BLaER1 (cell line): Measurements from ENCODE around the gene RNF43.

ENCODE experiments used
- H3K27ac ChIP-seq: shearing (Covaris generic); formaldehyde crosslinking; 2 replicates; pipeline ENCODE4 v1.8.1; 2022
- H3K27me3 ChIP-seq: shearing (Covaris generic); formaldehyde crosslinking; 2 replicates; pipeline ENCODE4 v1.8.1; 2022
- H3K36me3 ChIP-seq: shearing (Covaris generic); formaldehyde crosslinking; 2 replicates; pipeline ENCODE4 v1.8.1; 2022
- H3K4me1 ChIP-seq: shearing (Covaris generic); formaldehyde crosslinking; 2 replicates; pipeline ENCODE4 v1.8.1; 2022
- H3K4me2 ChIP-seq: shearing (Covaris generic); formaldehyde crosslinking; 2 replicates; pipeline ENCODE4 v1.8.1; 2022
- H3K4me3 ChIP-seq: shearing (Covaris generic); formaldehyde crosslinking; 2 replicates; pipeline ENCODE4 v1.8.1; 2022
- H3K9ac ChIP-seq: shearing (Covaris generic); formaldehyde crosslinking; 2 replicates; pipeline ENCODE4 v1.8.1; 2022
- H3K9me3 ChIP-seq: shearing (Covaris generic); formaldehyde crosslinking; 2 replicates; pipeline ENCODE4 v1.8.1; 2022
- H4K20me1 ChIP-seq: shearing (Covaris generic); formaldehyde crosslinking; 2 replicates; pipeline ENCODE4 v1.8.1; 2022
- Cebpa-rat ChIP-seq: shearing (Covaris generic); IDR thresholded peaks from 2 replicates; pipeline ENCODE4 v1.8.1; 2022

RNF43 gene

GRCh38 chr17:58394534-58395223 lies 22.7 kb downstream of the RNF43 start:
- H3K4me1 ChIP-seq, result peaks cover 4% of the 10 kb centered on the region; the same call in 1 of the 2 replicates
- H3K27me3 ChIP-seq, result no peaks in the 10 kb centered on the region
- TF ChIP-seq Cebpa-rat, result no peak
- no peaks in the 10 kb centered on the region for H3K9me3 ChIP-seq
- H3K36me3 ChIP-seq, result no peaks in the 10 kb centered on the region
- H4K20me1 ChIP-seq, result no peaks in the 10 kb centered on the region
- no peak overlapping the region for H3K4me2 ChIP-seq
- H3K27ac ChIP-seq, result no peak overlapping the region
- H3K4me3 ChIP-seq, result no peak overlapping the region
- H3K9ac ChIP-seq, result no peak overlapping the region

GRCh38 chr17:58391302-58391984 lies 25.9 kb downstream of the RNF43 start:
- Histone ChIP-seq H3K4me3 (no peak overlapping the region), H3K36me3 (no peaks in the 10 kb centered on the region), H3K4me1 (peaks cover 10% of the 10 kb centered on the region), H3K27me3 (no peaks in the 10 kb centered on the region), H3K9ac (no peak overlapping the region), H3K4me2 (no peak overlapping the region), H3K27ac (no peak overlapping the region), H3K9me3 (no peaks in the 10 kb centered on the region), H4K20me1 (no peaks in the 10 kb centered on the region)
- TF ChIP-seq Cebpa-rat, result no peak

- H3K27me3 ChIP-seq, result no peaks in the 10 kb centered on the region
- TF ChIP-seq Cebpa-rat, result no peak
- no peak overlapping the region for H3K27ac ChIP-seq
- H3K9me3 ChIP-seq, result no peaks in the 10 kb centered on the region
- H3K36me3 ChIP-seq, result no peaks in the 10 kb centered on the region
- H3K4me3 ChIP-seq, result no peak overlapping the region
- H3K4me1 ChIP-seq, result peaks cover 7% of the 10 kb centered on the region; the same call in 1 of the 2 replicates
- H3K9ac ChIP-seq, result no peak overlapping the region
- H4K20me1 ChIP-seq, result no peaks in the 10 kb centered on the region
- H3K4me2 ChIP-seq, result no peak overlapping the region
Observed at GRCh38 chr17:58390884-58391283, 26.4 kb downstream of the RNF43 start.

GRCh38 chr17:58388302-58389190 lies 28.8 kb downstream of the RNF43 start:
- Histone ChIP-seq H3K4me1 (peaks cover 7% of the 10 kb centered on the region; the same call in 1 of the 2 replicates), H3K4me3 (no peak overlapping the region), H3K27me3 (no peaks in the 10 kb centered on the region), H4K20me1 (no peaks in the 10 kb centered on the region), H3K4me2 (no peak overlapping the region; the same call in 1 of the 2 replicates), H3K27ac (no peak overlapping the region), H3K36me3 (no peaks in the 10 kb centered on the region), H3K9me3 (no peaks in the 10 kb centered on the region), H3K9ac (no peak overlapping the region)
- no peak for TF ChIP-seq Cebpa-rat

GRCh38 chr17:58387834-58388233 lies 29.5 kb downstream of the RNF43 start:
- no peak for TF ChIP-seq Cebpa-rat
- Histone ChIP-seq H4K20me1 (no peaks in the 10 kb centered on the region), H3K27ac (no peak overlapping the region), H3K4me2 (no peak overlapping the region), H3K4me1 (peaks cover 7% of the 10 kb centered on the region; the same call in 1 of the 2 replicates), H3K36me3 (no peaks in the 10 kb centered on the region), H3K4me3 (no peak overlapping the region), H3K9me3 (no peaks in the 10 kb centered on the region), H3K9ac (no peak overlapping the region), H3K27me3 (no peaks in the 10 kb centered on the region)

- no peak overlapping the region for H3K9ac ChIP-seq
- no peak overlapping the region for H3K4me2 ChIP-seq
- no peaks in the 10 kb centered on the region for H4K20me1 ChIP-seq
- H3K9me3 ChIP-seq, result no peaks in the 10 kb centered on the region
- no peaks in the 10 kb centered on the region for H3K36me3 ChIP-seq
- no peaks in the 10 kb centered on the region for H3K27me3 ChIP-seq
- no peak overlapping the region for H3K4me3 ChIP-seq
- peaks cover 13% of the 10 kb centered on the region for H3K4me1 ChIP-seq
- no peak overlapping the region for H3K27ac ChIP-seq
- no peak for TF ChIP-seq Cebpa-rat
Observed at GRCh38 chr17:58386708-58387107, 30.6 kb downstream of the RNF43 start.

GRCh38 chr17:58385359-58385899 lies 31.9 kb downstream of the RNF43 start:
- H3K9ac ChIP-seq, result no peak overlapping the region
- TF ChIP-seq Cebpa-rat, result no peak
- no peaks in the 10 kb centered on the region for H3K36me3 ChIP-seq
- no peak overlapping the region for H3K4me3 ChIP-seq
- no peaks in the 10 kb centered on the region for H3K9me3 ChIP-seq
- H3K27me3 ChIP-seq, result no peaks in the 10 kb centered on the region
- no peak overlapping the region for H3K27ac ChIP-seq
- no peaks in the 10 kb centered on the region for H4K20me1 ChIP-seq
- no peak overlapping the region for H3K4me2 ChIP-seq
- peaks cover 13% of the 10 kb centered on the region for H3K4me1 ChIP-seq

GRCh38 chr17:58384897-58385296 lies 32.4 kb downstream of the RNF43 start:
- no peaks in the 10 kb centered on the region for H4K20me1 ChIP-seq
- no peak overlapping the region for H3K27ac ChIP-seq
- TF ChIP-seq Cebpa-rat, result no peak
- no peaks in the 10 kb centered on the region for H3K9me3 ChIP-seq
- H3K36me3 ChIP-seq, result no peaks in the 10 kb centered on the region
- H3K27me3 ChIP-seq, result no peaks in the 10 kb centered on the region
- peaks cover 17% of the 10 kb centered on the region for H3K4me1 ChIP-seq
- no peak overlapping the region for H3K4me3 ChIP-seq
- H3K4me2 ChIP-seq, result no peak overlapping the region
- no peak overlapping the region for H3K9ac ChIP-seq

GRCh38 chr17:58383892-58384462 lies 33.4 kb downstream of the RNF43 start:
- H3K4me2 ChIP-seq, result no peak overlapping the region
- H3K4me1 ChIP-seq, result peaks cover 27% of the 10 kb centered on the region
- H3K27ac ChIP-seq, result no peak overlapping the region

More at GRCh38 chr17:58383892-58384462, 33.4 kb downstream of the RNF43 start:
- TF ChIP-seq Cebpa-rat, result no peak
- H4K20me1 ChIP-seq, result no peaks in the 10 kb centered on the region
- no peaks in the 10 kb centered on the region for H3K9me3 ChIP-seq
- H3K9ac ChIP-seq, result no peak overlapping the region
- H3K27me3 ChIP-seq, result no peaks in the 10 kb centered on the region
- no peaks in the 10 kb centered on the region for H3K36me3 ChIP-seq
- no peak overlapping the region for H3K4me3 ChIP-seq
